SK-N-SH (cell line): ENCODE results near the gene NUAK2. TPM values are rescaled to one million over a fixed set of nuclear protein-coding genes. Genes with fewer than 3 reads are reported as not detected.

Source experiments
- CTCF ChIA-PET: fragments of 300-600, 350-600 bp; formaldehyde crosslinking; extraction: SDS; loops from one replicate; lab custom pipeline; 2021; lab: Yijun Ruan, JAX
- POLR2A ChIA-PET: fragments of 350-600 bp; sonication (Branson Sonifier 250); formaldehyde crosslinking; extraction: SDS; loops from one replicate; lab custom pipeline; 2020; ENCODE audit warnings: antibody characterized with exemption, inconsistent platforms; lab: Yijun Ruan, JAX
- DNase-seq: peaks from one replicate; pipeline ENCODE4 v3.0.0; 2012
- H2AFZ ChIP-seq: fragments of 200-600 bp; sonication (generic); 2 replicates; pipeline ENCODE4 v1.8.1; 2016; ENCODE audit warnings: antibody characterized with exemption, mild to moderate bottlenecking, low read depth
- H3F3A ChIP-seq: fragments of 200-600 bp; sonication (generic); replicated peaks from 2 replicates; pipeline ENCODE3; 2016; ENCODE audit warnings: antibody characterized with exemption, mild to moderate bottlenecking; ENCODE audit not compliant: insufficient read depth
- H3K27ac ChIP-seq, 2 experiments: fragments of 200-500 bp in 1 of 2; fragments of 200-600 bp in 1 of 2; sonication (Bioruptor generic) in 1 of 2; sonication (generic), shearing (Covaris generic) in 1 of 2; 2 replicates each; pipeline versions ENCODE4 v1.5.1 to v1.6.1; 2014 to 2016; ENCODE audit warnings: low read depth in 2 of 2, inconsistent platforms in 1 of 2, low read length in 1 of 2, mild to moderate bottlenecking in 1 of 2, mixed read lengths in 1 of 2
- H3K27me3 ChIP-seq: fragments of 200-600 bp; sonication (generic), shearing (Covaris generic); 2 replicates; pipeline ENCODE4 v1.6.1; 2016; ENCODE audit warnings: mixed run types; ENCODE audit not compliant: insufficient read depth
- H3K36me3 ChIP-seq, 2 experiments: fragments of 200-500 bp in 1 of 2; fragments of 200-600 bp in 1 of 2; sonication (Bioruptor generic) in 1 of 2; sonication (generic) in 1 of 2; replicated peaks in 1 of 2; 2 replicates each; pipeline versions ENCODE3 to v1.5.1; 2014 to 2016; ENCODE audit warnings: low read length in 1 of 2, mild to moderate bottlenecking in 1 of 2; ENCODE audit not compliant: insufficient read depth in 2 of 2, control insufficient read depth in 1 of 2
- H3K4me1 ChIP-seq, 2 experiments: fragments of 200-500 bp in 1 of 2; fragments of 200-600 bp in 1 of 2; sonication (Bioruptor generic) in 1 of 2; sonication (generic), shearing (Covaris generic) in 1 of 2; 2 replicates each; pipeline versions ENCODE4 v1.5.1 to v1.6.1; 2014 to 2016; ENCODE audit warnings: low read depth in 1 of 2, low read length in 1 of 2, mixed run types in 1 of 2; ENCODE audit not compliant: insufficient read depth in 2 of 2, control insufficient read depth in 1 of 2
- H3K4me2 ChIP-seq: fragments of 200-600 bp; sonication (generic), shearing (Covaris generic); 2 replicates; pipeline ENCODE4 v1.6.1; 2017; ENCODE audit warnings: mixed run types
- H3K4me3 ChIP-seq, 2 experiments: fragments of 200-500 bp in 1 of 2; fragments of 200-600 bp in 1 of 2; sonication (Bioruptor generic) in 1 of 2; sonication (generic), shearing (Covaris generic) in 1 of 2; 2 replicates each; pipeline versions ENCODE4 v1.5.1 to v1.8.1; 2014 to 2016; ENCODE audit warnings: low read depth in 2 of 2, inconsistent platforms in 1 of 2, low read length in 1 of 2, mild to moderate bottlenecking in 1 of 2, mixed read lengths in 1 of 2, moderate library complexity in 1 of 2
- H3K79me2 ChIP-seq: fragments of 200-600 bp; sonication (generic); 2 replicates; pipeline ENCODE4 v1.8.1; 2017; ENCODE audit warnings: mild to moderate bottlenecking; ENCODE audit not compliant: insufficient read depth
- H3K9ac ChIP-seq: fragments of 200-600 bp; sonication (generic); 2 replicates; pipeline ENCODE4 v1.6.1; 2017; ENCODE audit warnings: mixed run types
- H3K9me2 ChIP-seq: fragments of 200-600 bp; sonication (generic); 2 replicates; pipeline ENCODE4 v1.6.1; 2017; ENCODE audit warnings: mixed run types
- H3K9me3 ChIP-seq: fragments of 200-600 bp; sonication (generic); 2 replicates; pipeline ENCODE4 v1.6.1; 2017; ENCODE audit warnings: mixed run types, mild to moderate bottlenecking, moderate library complexity
- H4K20me1 ChIP-seq: fragments of 200-600 bp; sonication (generic); 2 replicates; pipeline ENCODE4 v1.6.1; 2017; ENCODE audit warnings: mild to moderate bottlenecking, mixed run types; ENCODE audit not compliant: insufficient read depth
- EP300 ChIP-seq, 2 experiments: IDR thresholded peaks; 2 replicates each; pipeline versions ENCODE4 v1.4.0 to v1.6.1; 2012; ENCODE audit warnings: borderline replicate concordance in 1 of 2, low read depth in 1 of 2, low read length in 1 of 2
- EZH2phosphoT487 ChIP-seq: fragments of 200-600 bp; sonication (generic); IDR thresholded peaks from 2 replicates; pipeline ENCODE4 v1.6.1; 2017; ENCODE audit warnings: low read depth, mixed run types, mild to moderate bottlenecking, antibody characterized with exemption, moderate library complexity, borderline replicate concordance
- FOSL2 ChIP-seq: IDR thresholded peaks from 2 replicates; pipeline ENCODE4 v1.4.0; 2012; ENCODE audit warnings: low read depth, mild to moderate bottlenecking, moderate library complexity, borderline replicate concordance
- RCOR1 ChIP-seq: fragments of 150-350 bp; IDR thresholded peaks from 2 replicates; pipeline ENCODE4 v1.6.1; 2017; ENCODE audit warnings: antibody characterized with exemption, low read length
- SIN3A ChIP-seq: IDR thresholded peaks from 2 replicates; pipeline ENCODE4 v1.6.1; 2012; ENCODE audit warnings: low read depth, mild to moderate bottlenecking, low read length, moderate library complexity, borderline replicate concordance
- SMC3 ChIP-seq: IDR thresholded peaks from 2 replicates; pipeline ENCODE4 v1.6.1; 2012; ENCODE audit warnings: low read depth, low read length, improper control_type of control experiment
- TAF1 ChIP-seq: IDR thresholded peaks from 2 replicates; pipeline ENCODE4 v1.6.1; 2012; ENCODE audit warnings: low read depth, mild to moderate bottlenecking, low read length, moderate library complexity, borderline replicate concordance
- TCF12 ChIP-seq: IDR thresholded peaks from 2 replicates; pipeline ENCODE4 v1.4.0; 2012
- YY1 ChIP-seq: IDR thresholded peaks from 2 replicates; pipeline ENCODE4 v1.4.0; 2012; ENCODE audit warnings: low read depth, mild to moderate bottlenecking
- WGBS: methylation state at CpG from one replicate; pipeline ENCODE4 v1.1.6; 2017; ENCODE audit warnings: low lambda C conversion rate; 5-methylcytosine and 5-hydroxymethylcytosine counted together
- polyA plus RNA-seq, 3 experiments: library from polyadenylated mRNA; depleted of rRNA; stranded (reverse); fragments of >200 nt; gene quantifications; 2 replicates each; pipeline ENCODE4 v1.2.3, GENCODE V29; 2012
- TF ChIP-seq, protein P1 (sequence below): fragments of 150-350 bp; IDR thresholded peaks from 2 replicates; pipeline ENCODE4 v1.6.1; 2016; ENCODE audit warnings: mild to moderate bottlenecking, low read depth, low read length
- TF ChIP-seq, protein P2 (sequence below): IDR thresholded peaks from 2 replicates; pipeline ENCODE4 v1.4.0; 2012; ENCODE audit warnings: low read depth
- TF ChIP-seq, protein P3 (sequence below): fragments of 150-350 bp; IDR thresholded peaks from 2 replicates; pipeline ENCODE4 v1.6.1; 2017; ENCODE audit warnings: antibody characterized with exemption, low read length, low read depth, borderline replicate concordance

The NUAK2 gene
- polyA plus RNA-seq, 1 of the 3 experiments (the other 2 are of a cell fraction) = 11.1 TPM

DNA sequence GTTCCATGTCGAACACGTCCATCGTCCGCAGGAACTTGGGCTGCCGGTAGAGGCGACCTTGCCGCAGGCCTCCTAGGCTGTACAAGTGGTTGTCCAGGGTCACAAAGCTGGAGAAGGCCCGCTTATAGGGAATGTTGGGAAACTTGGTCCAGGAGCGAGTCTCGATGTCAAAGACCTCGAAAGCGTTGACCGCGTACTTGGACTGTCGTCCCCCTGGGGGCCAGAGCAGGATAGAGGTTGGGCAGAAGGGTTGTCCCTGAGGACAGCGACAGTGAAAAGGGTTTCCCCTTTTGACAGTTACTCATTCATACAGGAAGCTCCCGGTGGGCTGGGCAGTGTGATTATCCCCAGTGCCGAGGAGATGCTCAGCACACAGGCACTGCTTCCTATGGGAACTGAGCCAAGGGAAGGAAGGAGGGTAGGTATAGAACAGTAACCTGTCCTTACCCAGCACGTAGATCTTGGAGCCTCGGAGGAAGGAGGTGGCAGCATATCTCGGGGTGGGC, 17.7 kb upstream of the NUAK2 start:
- ChIA-PET POLR2A (no interaction called here), CTCF (interaction anchor here (1.0 to 3.7 kb wide), 6 partner anchors 10 to 185 kb away, joined by 3 to 22 read pairs (median 10); no protein-coding TSS in a partner anchor)
- Histone ChIP-seq H2AFZ (no peak overlapping the region), H3K4me1 (peaks cover 0 to 5% of the 10 kb centered on the region in 2 experiments; a peak in 1 of 4 replicates), H3K27me3 (peaks cover 11% of the 10 kb centered on the region; the same call in 1 of the 2 replicates), H3K36me3 (no peaks in the 10 kb centered on the region), H3K4me3 (no peak overlapping the region), H3K9me3 (no peaks in the 10 kb centered on the region), H3K27ac (no peak overlapping the region), H3K79me2 (no peaks in the 10 kb centered on the region), H4K20me1 (no peaks in the 10 kb centered on the region), H3K9ac (no peak overlapping the region), H3K4me2 (no peak overlapping the region), H3F3A (no peaks in the 10 kb centered on the region), H3K9me2 (no peaks in the 10 kb centered on the region)
- DNase-seq = no peak
- 83% methylated on average over 21 of the region's 21 CpGs for WGBS
- TF ChIP-seq, protein P1, sequence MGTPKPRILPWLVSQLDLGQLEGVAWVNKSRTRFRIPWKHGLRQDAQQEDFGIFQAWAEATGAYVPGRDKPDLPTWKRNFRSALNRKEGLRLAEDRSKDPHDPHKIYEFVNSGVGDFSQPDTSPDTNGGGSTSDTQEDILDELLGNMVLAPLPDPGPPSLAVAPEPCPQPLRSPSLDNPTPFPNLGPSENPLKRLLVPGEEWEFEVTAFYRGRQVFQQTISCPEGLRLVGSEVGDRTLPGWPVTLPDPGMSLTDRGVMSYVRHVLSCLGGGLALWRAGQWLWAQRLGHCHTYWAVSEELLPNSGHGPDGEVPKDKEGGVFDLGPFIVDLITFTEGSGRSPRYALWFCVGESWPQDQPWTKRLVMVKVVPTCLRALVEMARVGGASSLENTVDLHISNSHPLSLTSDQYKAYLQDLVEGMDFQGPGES = no peak
- TF ChIP-seq TAF1 = no peak
- TF ChIP-seq SIN3A = no peak
- TF ChIP-seq, protein P2, sequence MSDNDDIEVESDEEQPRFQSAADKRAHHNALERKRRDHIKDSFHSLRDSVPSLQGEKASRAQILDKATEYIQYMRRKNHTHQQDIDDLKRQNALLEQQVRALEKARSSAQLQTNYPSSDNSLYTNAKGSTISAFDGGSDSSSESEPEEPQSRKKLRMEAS = no peak
- TF ChIP-seq FOSL2 = no peak

DNA sequence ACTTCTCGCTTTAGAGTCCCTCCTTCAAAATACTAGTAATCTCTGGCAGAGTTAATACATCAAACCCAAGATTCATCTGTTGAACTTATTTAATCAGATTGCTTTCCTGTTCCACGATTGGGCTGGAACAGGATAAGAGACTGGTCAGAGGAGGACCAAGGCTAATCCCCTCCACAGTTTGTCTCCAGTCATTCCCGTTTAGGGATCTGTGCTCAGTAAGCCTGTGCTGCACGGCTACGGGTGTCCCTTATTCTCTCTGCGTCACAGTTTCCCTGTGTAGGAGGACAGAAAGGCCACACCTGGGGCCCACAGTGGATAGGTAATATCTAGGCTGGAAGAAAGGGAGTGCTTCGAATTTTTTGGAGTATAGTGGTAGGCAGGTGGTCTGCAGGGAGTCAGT, 16.5 kb upstream of the NUAK2 start:
- ChIA-PET POLR2A (no interaction called here), CTCF (interaction anchor here (0.8 to 46.8 kb wide), 7 partner anchors 9 to 186 kb away, joined by 3 to 1368 read pairs (median 70); no protein-coding TSS in a partner anchor)
- Histone ChIP-seq H3K4me2 (no peak overlapping the region), H3K9me3 (no peaks in the 10 kb centered on the region), H3K27ac (no peak overlapping the region), H3K27me3 (peaks cover 5% of the 10 kb centered on the region; the same call in 1 of the 2 replicates), H3K9ac (no peak overlapping the region), H3K36me3 (no peaks in the 10 kb centered on the region), H2AFZ (no peak overlapping the region), H3K79me2 (no peaks in the 10 kb centered on the region), H3K4me1 (no peaks in the 10 kb centered on the region), H3K9me2 (no peaks in the 10 kb centered on the region), H3K4me3 (no peak overlapping the region), H3F3A (no peaks in the 10 kb centered on the region), H4K20me1 (no peaks in the 10 kb centered on the region)
- WGBS = 65% methylated on average over 7 of the region's 7 CpGs
- TF ChIP-seq TCF12 (no peak), EP300 (IDR thresholded peaks at IDR 0.05; ENCODE audit: borderline replicate concordance in 1 of 2, low read depth in 1 of 2, low read length in 1 of 2) (no peak), YY1 (no peak), EZH2phosphoT487 (no peak), RCOR1 (no peak), SMC3 (no peak)
- TF ChIP-seq, protein P2 = no peak
- TF ChIP-seq, protein P3, sequence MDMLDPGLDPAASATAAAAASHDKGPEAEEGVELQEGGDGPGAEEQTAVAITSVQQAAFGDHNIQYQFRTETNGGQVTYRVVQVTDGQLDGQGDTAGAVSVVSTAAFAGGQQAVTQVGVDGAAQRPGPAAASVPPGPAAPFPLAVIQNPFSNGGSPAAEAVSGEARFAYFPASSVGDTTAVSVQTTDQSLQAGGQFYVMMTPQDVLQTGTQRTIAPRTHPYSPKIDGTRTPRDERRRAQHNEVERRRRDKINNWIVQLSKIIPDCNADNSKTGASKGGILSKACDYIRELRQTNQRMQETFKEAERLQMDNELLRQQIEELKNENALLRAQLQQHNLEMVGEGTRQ = no peak
- DNase-seq = no peak
